ENCODE results near the gene MPC2. TPM values are rescaled to one million over a fixed set of nuclear protein-coding genes. Genes with fewer than 3 reads are reported as not detected.

Gene MPC2
- polyA plus RNA-seq, 1 donor (not counting 4 experiments of a cell fraction or from before 2014, with no cell fraction given) = 61.6 TPM

DNA sequence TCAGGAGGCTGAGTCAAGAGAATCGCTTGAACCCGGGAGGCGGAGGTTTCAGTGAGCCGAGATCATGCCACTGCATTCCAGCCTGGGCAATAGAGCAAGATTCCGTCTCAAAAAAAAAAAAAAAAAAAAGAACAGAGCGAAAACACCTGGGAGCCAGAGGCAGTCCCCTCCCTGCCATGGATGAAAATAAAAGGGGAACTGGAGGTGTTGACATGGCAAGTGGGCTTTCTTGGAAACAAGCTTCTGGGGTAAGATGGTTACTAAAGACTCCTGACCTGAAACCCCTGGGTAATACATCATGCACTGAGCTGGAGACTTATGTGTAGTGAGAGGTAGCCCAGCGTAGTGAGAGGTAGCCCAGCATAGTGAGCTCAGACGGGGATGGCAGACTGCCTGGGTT, 54.5 kb downstream of the MPC2 start:
- H3K4me1 ChIP-seq (ENCODE audit: control insufficient read depth, extremely low read depth, insufficient read depth, low read length) = peaks cover 2% of the 10 kb centered on the region
- H3K9me1 ChIP-seq (ENCODE audit: control insufficient read depth, extremely low read depth, insufficient read depth, low read length) = no peaks in the 10 kb centered on the region
- H4K20me1 ChIP-seq (ENCODE audit: control insufficient read depth, extremely low read depth, insufficient read depth, low read length) = no peaks in the 10 kb centered on the region
- no peak overlapping the region for H3K4me2 ChIP-seq (ENCODE audit: control insufficient read depth, extremely low read depth, insufficient read depth, low read depth, low read length)
- H3K9me3 ChIP-seq (ENCODE audit: control insufficient read depth, low read depth, low read length) = no peaks in the 10 kb centered on the region
- dilution Hi-C loops (cut with MboI; ENCODE audit: extremely low pct_ligation_motif_present, low sequenced_read_pairs) = no loop called here
- TF ChIP-seq EZH2 (IDR thresholded peaks at IDR 0.05; ENCODE audit: low read length) = no peak
- TF ChIP-seq, protein P1, sequence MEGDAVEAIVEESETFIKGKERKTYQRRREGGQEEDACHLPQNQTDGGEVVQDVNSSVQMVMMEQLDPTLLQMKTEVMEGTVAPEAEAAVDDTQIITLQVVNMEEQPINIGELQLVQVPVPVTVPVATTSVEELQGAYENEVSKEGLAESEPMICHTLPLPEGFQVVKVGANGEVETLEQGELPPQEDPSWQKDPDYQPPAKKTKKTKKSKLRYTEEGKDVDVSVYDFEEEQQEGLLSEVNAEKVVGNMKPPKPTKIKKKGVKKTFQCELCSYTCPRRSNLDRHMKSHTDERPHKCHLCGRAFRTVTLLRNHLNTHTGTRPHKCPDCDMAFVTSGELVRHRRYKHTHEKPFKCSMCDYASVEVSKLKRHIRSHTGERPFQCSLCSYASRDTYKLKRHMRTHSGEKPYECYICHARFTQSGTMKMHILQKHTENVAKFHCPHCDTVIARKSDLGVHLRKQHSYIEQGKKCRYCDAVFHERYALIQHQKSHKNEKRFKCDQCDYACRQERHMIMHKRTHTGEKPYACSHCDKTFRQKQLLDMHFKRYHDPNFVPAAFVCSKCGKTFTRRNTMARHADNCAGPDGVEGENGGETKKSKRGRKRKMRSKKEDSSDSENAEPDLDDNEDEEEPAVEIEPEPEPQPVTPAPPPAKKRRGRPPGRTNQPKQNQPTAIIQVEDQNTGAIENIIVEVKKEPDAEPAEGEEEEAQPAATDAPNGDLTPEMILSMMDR (optimal IDR thresholded peaks at IDR 0.05 in 1 of 3, IDR thresholded peaks at IDR 0.05 in 1 of 3, conservative IDR thresholded peaks at IDR 0.05 in 1 of 3; ENCODE audit: extremely low read depth in 1 of 3, insufficient read depth in 2 of 3, low read length in 3 of 3) = no peak
- no peak overlapping the region for H2AFZ ChIP-seq (ENCODE audit: control insufficient read depth, low read length)
- no peaks in the 10 kb centered on the region for H3K36me3 ChIP-seq (ENCODE audit: control insufficient read depth in 2 of 2, extremely low read depth in 1 of 2, insufficient read depth in 2 of 2, low read length in 2 of 2)
- no peak overlapping the region for H3K27ac ChIP-seq (ENCODE audit: control insufficient read depth, insufficient read depth, low read length)
- H3K27me3 ChIP-seq (ENCODE audit: control insufficient read depth, extremely low read depth, insufficient read depth, low read length) = no peaks in the 10 kb centered on the region
- no peaks in the 10 kb centered on the region for H3K79me2 ChIP-seq (ENCODE audit: control insufficient read depth, insufficient read depth, low read length)
- FAIRE-seq (no peak), DNase-seq (ENCODE audit: low read depth, low spot score) (no peak)
- H3K9ac ChIP-seq (ENCODE audit: control insufficient read depth, extremely low read depth, insufficient read depth, low read length) = no peak overlapping the region
- no peak overlapping the region for H3K4me3 ChIP-seq (ENCODE audit: control insufficient read depth in 2 of 3, extremely low read depth in 1 of 3, insufficient read depth in 2 of 3, low read depth in 1 of 3, low read length in 3 of 3)

DNA sequence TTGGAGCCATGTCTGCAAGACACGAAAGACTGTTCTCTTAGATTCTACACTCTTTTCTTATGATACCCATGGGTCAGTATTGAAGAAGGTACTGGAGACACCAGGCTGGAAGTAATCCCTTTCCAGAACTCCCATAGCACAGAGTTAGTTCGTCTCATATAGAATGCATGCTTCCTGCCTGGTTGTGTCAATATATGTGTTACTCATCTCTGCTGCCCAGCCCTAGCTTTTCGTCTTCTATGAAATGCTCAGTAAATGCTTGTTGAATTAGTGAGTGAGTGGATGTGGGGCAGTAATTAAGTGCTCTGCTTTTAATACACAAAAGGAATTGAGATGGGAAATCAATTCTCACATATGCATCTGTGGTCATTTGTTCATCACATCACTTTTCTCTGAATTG, 55.1 kb downstream of the MPC2 start:
- no peak for FAIRE-seq
- no peaks in the 10 kb centered on the region for H3K79me2 ChIP-seq (ENCODE audit: control insufficient read depth, insufficient read depth, low read length)
- dilution Hi-C loops (cut with MboI; ENCODE audit: extremely low pct_ligation_motif_present, low sequenced_read_pairs) = no loop called here
- DNase-seq (ENCODE audit: low read depth, low spot score) = no peak
- no peaks in the 10 kb centered on the region for H3K9me1 ChIP-seq (ENCODE audit: control insufficient read depth, extremely low read depth, insufficient read depth, low read length)
- no peaks in the 10 kb centered on the region for H3K27me3 ChIP-seq (ENCODE audit: control insufficient read depth, extremely low read depth, insufficient read depth, low read length)
- no peak for TF ChIP-seq EZH2 (IDR thresholded peaks at IDR 0.05; ENCODE audit: low read length)
- TF ChIP-seq, protein P1 (optimal IDR thresholded peaks at IDR 0.05 in 1 of 3, IDR thresholded peaks at IDR 0.05 in 1 of 3, conservative IDR thresholded peaks at IDR 0.05 in 1 of 3; ENCODE audit: extremely low read depth in 1 of 3, insufficient read depth in 2 of 3, low read length in 3 of 3) = no peak
- no peak overlapping the region for H3K27ac ChIP-seq (ENCODE audit: control insufficient read depth, insufficient read depth, low read length)
- H3K9ac ChIP-seq (ENCODE audit: control insufficient read depth, extremely low read depth, insufficient read depth, low read length) = no peak overlapping the region
- no peak overlapping the region for H3K4me3 ChIP-seq (ENCODE audit: control insufficient read depth in 2 of 3, extremely low read depth in 1 of 3, insufficient read depth in 2 of 3, low read depth in 1 of 3, low read length in 3 of 3)
- no peak overlapping the region for H2AFZ ChIP-seq (ENCODE audit: control insufficient read depth, low read length)
- no peak overlapping the region for H3K4me2 ChIP-seq (ENCODE audit: control insufficient read depth, extremely low read depth, insufficient read depth, low read depth, low read length)
- H4K20me1 ChIP-seq (ENCODE audit: control insufficient read depth, extremely low read depth, insufficient read depth, low read length) = no peaks in the 10 kb centered on the region
- H3K36me3 ChIP-seq (ENCODE audit: control insufficient read depth in 2 of 2, extremely low read depth in 1 of 2, insufficient read depth in 2 of 2, low read length in 2 of 2) = no peaks in the 10 kb centered on the region
- peaks cover 2% of the 10 kb centered on the region for H3K4me1 ChIP-seq (ENCODE audit: control insufficient read depth, extremely low read depth, insufficient read depth, low read length)
- no peaks in the 10 kb centered on the region for H3K9me3 ChIP-seq (ENCODE audit: control insufficient read depth, low read depth, low read length)
